Daoy (cell line): ENCODE measurements around the gene METTL8. TPM values are rescaled to one million over a fixed set of nuclear protein-coding genes. Genes with fewer than 3 reads are reported as not detected.

Experiments
- total RNA-seq: library from RNA; depleted of rRNA; stranded (reverse); fragments of >200 nt; shearing (Covaris generic); gene quantifications from 2 replicates; pipeline ENCODE4 v1.2.3, GENCODE V29; 2014; rRNA removed

The METTL8 gene
- total RNA-seq, 1 experiment from 2014 or later: 17.1 TPM

Other genes with a start within 250 kb of the METTL8 start
- gene DCAF17, start 236 bp upstream of the METTL8 start, total RNA-seq: 10.7 and 15.4 TPM in 2 replicates
- 10.2 and 12.3 TPM in 2 replicates for gene CYBRD1, start 88.5 kb upstream of the METTL8 start, total RNA-seq